Ishikawa (cell line): Measurements from ENCODE around the gene ERC1.

Experiments
- CEBPB ChIP-seq: IDR thresholded peaks from 2 replicates; pipeline ENCODE4 v1.6.1; 2012
- CREB1 ChIP-seq: IDR thresholded peaks from 2 replicates; pipeline ENCODE4 v1.6.1; 2012; ENCODE audit warnings: low read depth
- EGR1 ChIP-seq: IDR thresholded peaks from 2 replicates; pipeline ENCODE4 v1.6.1; 2012
- EP300 ChIP-seq: IDR thresholded peaks from 2 replicates; pipeline ENCODE4 v1.6.1; 2012; ENCODE audit warnings: borderline replicate concordance
- RAD21 ChIP-seq: IDR thresholded peaks from 2 replicates; pipeline ENCODE4 v1.6.1; 2012; ENCODE audit warnings: low read depth
- TAF1 ChIP-seq: IDR thresholded peaks from 2 replicates; pipeline ENCODE4 v1.6.1; 2012; ENCODE audit warnings: low read depth, mild to moderate bottlenecking
- YY1 ChIP-seq: IDR thresholded peaks from 2 replicates; pipeline ENCODE4 v1.6.1; 2012; ENCODE audit warnings: low read depth
- TF ChIP-seq, protein P1 (sequence below): IDR thresholded peaks from 2 replicates; pipeline ENCODE4 v1.6.1; 2012
- TF ChIP-seq, protein P2 (sequence below): IDR thresholded peaks from 2 replicates; pipeline ENCODE4 v1.6.1; 2012; ENCODE audit warnings: low read depth, mild to moderate bottlenecking
- TF ChIP-seq, protein P3 (sequence below): IDR thresholded peaks from 2 replicates; pipeline ENCODE4 v1.6.1; 2012

GRCh38 chr12:1195513-1195912, 204.5 kb downstream of the ERC1 start:
- TF ChIP-seq EP300 (no peak), CEBPB (no peak), CREB1 (no peak), EGR1 (no peak), RAD21 (no peak), TAF1 (no peak), YY1 (no peak)
- TF ChIP-seq, protein P1, sequence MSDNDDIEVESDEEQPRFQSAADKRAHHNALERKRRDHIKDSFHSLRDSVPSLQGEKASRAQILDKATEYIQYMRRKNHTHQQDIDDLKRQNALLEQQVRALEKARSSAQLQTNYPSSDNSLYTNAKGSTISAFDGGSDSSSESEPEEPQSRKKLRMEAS: no peak
- TF ChIP-seq, protein P2, sequence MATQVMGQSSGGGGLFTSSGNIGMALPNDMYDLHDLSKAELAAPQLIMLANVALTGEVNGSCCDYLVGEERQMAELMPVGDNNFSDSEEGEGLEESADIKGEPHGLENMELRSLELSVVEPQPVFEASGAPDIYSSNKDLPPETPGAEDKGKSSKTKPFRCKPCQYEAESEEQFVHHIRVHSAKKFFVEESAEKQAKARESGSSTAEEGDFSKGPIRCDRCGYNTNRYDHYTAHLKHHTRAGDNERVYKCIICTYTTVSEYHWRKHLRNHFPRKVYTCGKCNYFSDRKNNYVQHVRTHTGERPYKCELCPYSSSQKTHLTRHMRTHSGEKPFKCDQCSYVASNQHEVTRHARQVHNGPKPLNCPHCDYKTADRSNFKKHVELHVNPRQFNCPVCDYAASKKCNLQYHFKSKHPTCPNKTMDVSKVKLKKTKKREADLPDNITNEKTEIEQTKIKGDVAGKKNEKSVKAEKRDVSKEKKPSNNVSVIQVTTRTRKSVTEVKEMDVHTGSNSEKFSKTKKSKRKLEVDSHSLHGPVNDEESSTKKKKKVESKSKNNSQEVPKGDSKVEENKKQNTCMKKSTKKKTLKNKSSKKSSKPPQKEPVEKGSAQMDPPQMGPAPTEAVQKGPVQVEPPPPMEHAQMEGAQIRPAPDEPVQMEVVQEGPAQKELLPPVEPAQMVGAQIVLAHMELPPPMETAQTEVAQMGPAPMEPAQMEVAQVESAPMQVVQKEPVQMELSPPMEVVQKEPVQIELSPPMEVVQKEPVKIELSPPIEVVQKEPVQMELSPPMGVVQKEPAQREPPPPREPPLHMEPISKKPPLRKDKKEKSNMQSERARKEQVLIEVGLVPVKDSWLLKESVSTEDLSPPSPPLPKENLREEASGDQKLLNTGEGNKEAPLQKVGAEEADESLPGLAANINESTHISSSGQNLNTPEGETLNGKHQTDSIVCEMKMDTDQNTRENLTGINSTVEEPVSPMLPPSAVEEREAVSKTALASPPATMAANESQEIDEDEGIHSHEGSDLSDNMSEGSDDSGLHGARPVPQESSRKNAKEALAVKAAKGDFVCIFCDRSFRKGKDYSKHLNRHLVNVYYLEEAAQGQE: no peak
- TF ChIP-seq, protein P3, sequence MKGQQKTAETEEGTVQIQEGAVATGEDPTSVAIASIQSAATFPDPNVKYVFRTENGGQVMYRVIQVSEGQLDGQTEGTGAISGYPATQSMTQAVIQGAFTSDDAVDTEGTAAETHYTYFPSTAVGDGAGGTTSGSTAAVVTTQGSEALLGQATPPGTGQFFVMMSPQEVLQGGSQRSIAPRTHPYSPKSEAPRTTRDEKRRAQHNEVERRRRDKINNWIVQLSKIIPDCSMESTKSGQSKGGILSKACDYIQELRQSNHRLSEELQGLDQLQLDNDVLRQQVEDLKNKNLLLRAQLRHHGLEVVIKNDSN: no peak
